ENCODE measurements around the gene CASQ2.

Gene CASQ2

GRCh38 chr1:115768549-115768948 is at the start of gene CASQ2:
TSS of gene CASQ2 (minus strand) at chr1:115768714. CDS start at chr1:115768541, 173 bp downstream.
- in situ Hi-C loops (cut with MboI; ENCODE audit: low sequenced_read_pairs, unreplicated experiment), result loop anchor here (10.0 kb wide), 1 partner anchor 54 kb away; no protein-coding TSS in a partner anchor
- no peak for TF ChIP-seq CTCF (IDR thresholded peaks at IDR 0.05; ENCODE audit: borderline replicate concordance, control extremely low read depth, extremely low read depth, insufficient read depth, missing control alignments)
- no peak for DNase-seq (ENCODE audit: low spot score)

GRCh38 chr1:115815694-115816093 is 47.2 kb upstream of the CASQ2 start:
- TF ChIP-seq CTCF (IDR thresholded peaks at IDR 0.05; ENCODE audit: borderline replicate concordance, control extremely low read depth, extremely low read depth, insufficient read depth, missing control alignments), result no peak
- DNase-seq (ENCODE audit: low spot score), result no peak
- in situ Hi-C loops (cut with MboI; ENCODE audit: low sequenced_read_pairs, unreplicated experiment), result loop anchor here (25.0 kb wide), 2 partner anchors 172 to 672 kb away; partner anchors contain the start of gene SLC22A15

DNA sequence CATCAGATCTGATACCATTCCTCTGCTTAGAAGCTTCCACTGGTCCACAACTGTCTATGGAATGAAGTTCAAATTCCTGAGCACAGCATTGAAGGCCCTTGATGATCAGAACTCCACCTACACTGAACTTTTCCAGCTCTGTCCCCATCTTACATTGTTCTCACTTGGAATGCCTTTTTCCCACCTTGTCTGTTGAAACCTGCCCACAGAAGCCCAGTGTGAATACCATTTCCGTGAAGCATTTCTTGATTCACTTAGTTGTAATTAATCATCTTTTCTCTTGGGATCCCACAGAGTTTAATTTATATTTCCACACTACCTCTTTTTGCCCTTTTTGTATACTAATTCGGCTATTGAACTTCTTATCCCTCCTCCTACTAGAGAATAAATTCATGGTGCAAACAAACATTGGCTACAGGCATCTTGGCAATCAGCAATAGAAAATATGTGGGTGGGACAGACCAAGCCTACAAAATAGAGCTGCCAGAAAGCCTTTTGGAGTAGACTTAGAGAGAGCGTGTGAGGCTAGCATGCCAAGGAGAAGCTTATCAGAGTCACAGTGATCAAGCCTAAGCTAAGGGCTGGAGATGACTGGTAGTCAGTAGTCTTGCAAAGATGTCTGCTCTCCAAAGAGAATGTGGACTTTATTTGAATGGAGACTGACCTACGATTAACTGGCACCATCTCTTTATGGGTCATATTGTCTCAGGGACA is 46.3 kb upstream of the CASQ2 start:
- DNase-seq (ENCODE audit: low spot score), result no peak
- in situ Hi-C loops (cut with MboI; ENCODE audit: low sequenced_read_pairs, unreplicated experiment), result loop anchor here (25.0 kb wide), 2 partner anchors 172 to 672 kb away; partner anchors contain the start of gene SLC22A15
- no peak for TF ChIP-seq CTCF (IDR thresholded peaks at IDR 0.05; ENCODE audit: borderline replicate concordance, control extremely low read depth, extremely low read depth, insufficient read depth, missing control alignments)

GRCh38 chr1:115813727-115814126 is 45.2 kb upstream of the CASQ2 start:
- no peak for DNase-seq (ENCODE audit: low spot score)
- TF ChIP-seq CTCF (IDR thresholded peaks at IDR 0.05; ENCODE audit: borderline replicate concordance, control extremely low read depth, extremely low read depth, insufficient read depth, missing control alignments), result no peak
- in situ Hi-C loops (cut with MboI; ENCODE audit: low sequenced_read_pairs, unreplicated experiment), result loop anchor here (25.0 kb wide), 2 partner anchors 174 to 674 kb away; partner anchors contain the start of gene SLC22A15

DNA sequence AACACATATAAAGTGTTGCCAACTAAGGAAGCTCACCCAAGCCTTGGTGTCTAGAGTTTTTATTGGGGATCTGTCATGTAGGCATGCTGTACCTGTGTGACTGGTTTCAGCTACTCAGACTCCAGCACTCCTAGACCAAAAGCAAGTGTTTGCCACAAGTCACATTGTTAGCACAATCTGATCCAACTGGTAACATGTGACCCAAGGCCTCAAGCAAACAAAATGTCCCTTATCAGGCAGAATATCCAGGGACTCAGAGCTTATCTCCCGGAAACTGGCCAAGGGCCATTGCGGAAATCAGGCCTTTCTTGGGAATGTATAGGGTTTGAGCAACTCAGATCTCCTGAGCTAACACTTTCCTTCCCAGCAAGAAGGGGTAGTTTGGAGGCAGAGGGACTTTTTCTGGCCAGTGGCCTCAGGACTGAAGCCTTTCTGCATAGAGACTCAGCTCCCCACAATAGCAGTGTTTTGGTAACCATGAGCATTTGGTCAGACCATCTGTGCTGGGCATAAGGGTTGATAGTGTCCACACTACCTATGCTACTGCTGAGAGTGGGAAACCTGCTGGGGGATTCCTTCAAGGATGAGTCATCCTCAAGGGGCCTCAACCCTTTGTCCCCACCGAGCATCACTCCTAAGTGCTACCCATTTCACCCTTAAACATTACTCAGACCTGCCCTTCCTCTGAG is 42.8 kb upstream of the CASQ2 start:
- no peak for TF ChIP-seq CTCF (IDR thresholded peaks at IDR 0.05; ENCODE audit: borderline replicate concordance, control extremely low read depth, extremely low read depth, insufficient read depth, missing control alignments)
- in situ Hi-C loops (cut with MboI; ENCODE audit: low sequenced_read_pairs, unreplicated experiment), result loop anchor here (25.0 kb wide), 2 partner anchors 176 to 676 kb away; partner anchors contain the start of gene SLC22A15

GRCh38 chr1:115810609-115811008 is 42.1 kb upstream of the CASQ2 start:
- no peak for DNase-seq (ENCODE audit: low spot score)
- in situ Hi-C loops (cut with MboI; ENCODE audit: low sequenced_read_pairs, unreplicated experiment), result loop anchor here (25.0 kb wide), 2 partner anchors 177 to 677 kb away; partner anchors contain the start of gene SLC22A15
- TF ChIP-seq CTCF (IDR thresholded peaks at IDR 0.05; ENCODE audit: borderline replicate concordance, control extremely low read depth, extremely low read depth, insufficient read depth, missing control alignments), result no peak

More for the DNA sequence above, 42.8 kb upstream of the CASQ2 start:
- no peak for DNase-seq (ENCODE audit: low spot score)
